ENCODE measurements around the gene TMEM45A. TPM values are rescaled to one million over a fixed set of nuclear protein-coding genes. Genes with fewer than 3 reads are reported as not detected.

TMEM45A gene
- polyA plus RNA-seq, 1 of the 3 experiments (the other 2 are of a cell fraction), result 6.4 TPM

- TF ChIP-seq PBX3 (IDR thresholded peaks at IDR 0.05) (no peak), IRF3 (IDR thresholded peaks at IDR 0.05; ENCODE audit: low read depth, low read length) (no peak)
Measured at GRCh38 chr3:100463646-100464155, 28.7 kb upstream of the TMEM45A start (continued).

- WGBS (ENCODE audit: low lambda C conversion rate), result 86% methylated on average over 3 of the region's 3 CpGs
- no peaks in the 10 kb centered on the region for H3K9me3 ChIP-seq
- no peak for DNase-seq
- H3K27ac ChIP-seq (ENCODE audit: low read depth in 2 of 2, low read length in 1 of 2), result no peak overlapping the region
- no peaks in the 10 kb centered on the region for H3K27me3 ChIP-seq (ENCODE audit: insufficient read depth)
- H3K36me3 ChIP-seq (replicated peaks in 1 of 2; ENCODE audit: control insufficient read depth in 1 of 2, insufficient read depth in 2 of 2, low read length in 1 of 2), result no peaks in the 10 kb centered on the region
- H3K79me2 ChIP-seq (ENCODE audit: insufficient read depth), result no peaks in the 10 kb centered on the region
- no peak overlapping the region for H3K4me3 ChIP-seq (ENCODE audit: low read depth in 2 of 2, low read length in 1 of 2)
- H2AFZ ChIP-seq (ENCODE audit: low read depth), result no peak overlapping the region
- no peaks in the 10 kb centered on the region for H3F3A ChIP-seq (replicated peaks; ENCODE audit: insufficient read depth)
- H3K9me2 ChIP-seq, result no peaks in the 10 kb centered on the region
- no peak for TF ChIP-seq MAX (IDR thresholded peaks at IDR 0.05; ENCODE audit: low read depth)
- POLR2A ChIA-PET, result no interaction called here
- CTCF ChIA-PET, result interaction anchor here (1.1 to 9.2 kb wide), 2 partner anchors 125 to 730 kb away, joined by 5 to 224 read pairs; no protein-coding TSS in a partner anchor
- H4K20me1 ChIP-seq (ENCODE audit: insufficient read depth), result no peaks in the 10 kb centered on the region
- H3K4me2 ChIP-seq, result 0 out of 2 replicates have a peak overlapping the region, but pooled peaks have one; percentile 20
- H3K9ac ChIP-seq, result no peak overlapping the region
- H3K4me1 ChIP-seq (ENCODE audit: control insufficient read depth in 1 of 2, insufficient read depth in 2 of 2, low read depth in 1 of 2, low read length in 1 of 2), result 0 out of 4 replicates have a peak, but pooled peaks cover 0 to 2% of the 10 kb centered on the region in 2 experiments
Measured at GRCh38 chr3:100465892-100466777, 26.3 kb upstream of the TMEM45A start.

GRCh38 chr3:100467133-100467532 is 25.3 kb upstream of the TMEM45A start:
- POLR2A ChIA-PET, result no interaction called here
- 64% methylated on average over 1 of the region's 1 CpG for WGBS (ENCODE audit: low lambda C conversion rate)
- TF ChIP-seq RCOR1 (IDR thresholded peaks at IDR 0.05; ENCODE audit: low read length), result no peak
- TF ChIP-seq ZBTB33 (IDR thresholded peaks at IDR 0.05; ENCODE audit: borderline replicate concordance, low read depth), result no peak
- no peak for TF ChIP-seq SMC3 (IDR thresholded peaks at IDR 0.05; ENCODE audit: low read depth, low read length)
- no peak for TF ChIP-seq CHD2 (IDR thresholded peaks at IDR 0.05; ENCODE audit: low read length, partially characterized antibody)
- TF ChIP-seq POLR2AphosphoS5 (IDR thresholded peaks at IDR 0.05; ENCODE audit: low read depth, low read length), result no peak
- no peak for TF ChIP-seq MAX (IDR thresholded peaks at IDR 0.05; ENCODE audit: low read depth)
- TF ChIP-seq REST (IDR thresholded peaks at IDR 0.05; ENCODE audit: low read depth, low read length), result no peak
- no peak for TF ChIP-seq RFX5 (IDR thresholded peaks at IDR 0.05; ENCODE audit: low read length)
- no peak for TF ChIP-seq EZH2phosphoT487 (IDR thresholded peaks at IDR 0.05; ENCODE audit: borderline replicate concordance, low read depth)
- no peak for TF ChIP-seq RXRA (IDR thresholded peaks at IDR 0.05; ENCODE audit: borderline replicate concordance, low read depth)
- TF ChIP-seq TEAD4 (IDR thresholded peaks at IDR 0.05; ENCODE audit: borderline replicate concordance, insufficient read depth), result no peak

More at GRCh38 chr3:100467133-100467532, 25.3 kb upstream of the TMEM45A start:
- no peaks in the 10 kb centered on the region for H3F3A ChIP-seq (replicated peaks; ENCODE audit: insufficient read depth)
- H3K27me3 ChIP-seq (ENCODE audit: insufficient read depth), result no peaks in the 10 kb centered on the region
- H3K9me3 ChIP-seq, result no peaks in the 10 kb centered on the region
- no peak overlapping the region for H3K27ac ChIP-seq (ENCODE audit: low read depth in 2 of 2, low read length in 1 of 2)
- no peaks in the 10 kb centered on the region for H3K36me3 ChIP-seq (replicated peaks in 1 of 2; ENCODE audit: control insufficient read depth in 1 of 2, insufficient read depth in 2 of 2, low read length in 1 of 2)
- H3K4me3 ChIP-seq (ENCODE audit: low read depth in 2 of 2, low read length in 1 of 2), result no peak overlapping the region
- CTCF ChIA-PET, result interaction anchor here (1.1 to 9.2 kb wide), 3 partner anchors 124 to 729 kb away, joined by 5 to 224 read pairs (median 5); no protein-coding TSS in a partner anchor
- H3K9ac ChIP-seq, result no peak overlapping the region
- H3K4me2 ChIP-seq, result no peak overlapping the region
- no peaks in the 10 kb centered on the region for H3K9me2 ChIP-seq
- 0 out of 4 replicates have a peak, but pooled peaks cover 0 to 2% of the 10 kb centered on the region in 2 experiments for H3K4me1 ChIP-seq (ENCODE audit: control insufficient read depth in 1 of 2, insufficient read depth in 2 of 2, low read depth in 1 of 2, low read length in 1 of 2)
- no peak overlapping the region for H2AFZ ChIP-seq (ENCODE audit: low read depth)
- no peaks in the 10 kb centered on the region for H4K20me1 ChIP-seq (ENCODE audit: insufficient read depth)
- no peak for DNase-seq
- no peaks in the 10 kb centered on the region for H3K79me2 ChIP-seq (ENCODE audit: insufficient read depth)
